Head of caudate nucleus (tissue), 42 donors: ENCODE measurements around the gene FUCA1.
"Not testable (repeated sequence)": the region's sequence is repeated elsewhere in the genome, so short reads cannot be mapped to it uniquely, and the experiment has no call there.

Experiments
- DNase-seq, 42 donors: peaks; one replicate each; pipeline versions ENCODE4 v3.0.0 to v3.0.0-alpha.2; 2020 to 2021; ENCODE audit warnings: mixed read lengths in 7 of 42
- intact Hi-C: fragments of 100-400 bp; cut with DNase I; formaldehyde crosslinking; loops from one replicate; pipeline ENCODE4 v1.15.0; 2022

Gene FUCA1

GRCh38 chr1:23848673-23849616 is 19.1 kb downstream of the FUCA1 start:
- peak in 21 of 42 donors; percentile 6 to 66 (median 30) for DNase-seq
- intact Hi-C loops = no loop called here

GRCh38 chr1:23847482-23848095 is 20.5 kb downstream of the FUCA1 start:
- intact Hi-C loops, DNase-seq: not testable (repeated sequence)

GRCh38 chr1:23845163-23845562 is 22.9 kb downstream of the FUCA1 start:
- intact Hi-C loops = no loop called here
- no peak for DNase-seq

GRCh38 chr1:23843644-23844043 is 24.4 kb downstream of the FUCA1 start:
- intact Hi-C loops = no loop called here
- DNase-seq = no peak

GRCh38 chr1:23838401-23838866 is 29.7 kb downstream of the FUCA1 start:
- peak in 40 of 42 donors; percentile 19 to 80 (median 60) for DNase-seq

GRCh38 chr1:23837908-23838307 is 30.2 kb downstream of the FUCA1 start:
- intact Hi-C loops = no loop called here
- no peak for DNase-seq

More at GRCh38 chr1:23838401-23838866, 29.7 kb downstream of the FUCA1 start:
- intact Hi-C loops = no loop called here

GRCh38 chr1:23836037-23836436 is 32.1 kb downstream of the FUCA1 start:
- DNase-seq = no peak
- intact Hi-C loops = no loop called here

- DNase-seq, intact Hi-C loops: not testable (repeated sequence)
Measured at GRCh38 chr1:23834156-23834555, 33.9 kb downstream of the FUCA1 start.

- no peak for DNase-seq
- intact Hi-C loops = loop anchor here (5.0 kb wide), 1 partner anchor 40 kb away; the partner anchor contains the start of gene FUCA1
Measured at GRCh38 chr1:23827717-23828116, 40.4 kb downstream of the FUCA1 start.

- DNase-seq = not testable (repeated sequence)
Measured at GRCh38 chr1:23826590-23826989, 41.5 kb downstream of the FUCA1 start.

GRCh38 chr1:23825762-23826522 is 42.1 kb downstream of the FUCA1 start:
- intact Hi-C loops = loop anchor here (5.0 kb wide), 1 partner anchor 41 kb away; the partner anchor contains the start of gene FUCA1
- DNase-seq = peak in 2 of 42 donors; percentile 12 to 20

More at GRCh38 chr1:23826590-23826989, 41.5 kb downstream of the FUCA1 start:
- intact Hi-C loops = loop anchor here (5.0 kb wide), 1 partner anchor 41 kb away; the partner anchor contains the start of gene FUCA1

GRCh38 chr1:23825076-23825761 is 42.9 kb downstream of the FUCA1 start, which contains the start of gene HMGCL:
TSS of gene HMGCL (minus strand) at chr1:23825429. CDS start at chr1:23825415, 14 bp downstream.
- peak; percentile 83 to 97 (median 93) for DNase-seq
- intact Hi-C loops = loop anchor here (5.0 kb wide), 1 partner anchor 42 kb away; the partner anchor contains the start of gene FUCA1

GRCh38 chr1:23824711-23825075 is 43.4 kb downstream of the FUCA1 start:
- peak in 2 of 42 donors; percentile 4 to 18 for DNase-seq
- intact Hi-C loops = loop anchor here (5.0 kb wide), 1 partner anchor 43 kb away; the partner anchor contains the start of gene FUCA1

- intact Hi-C loops = no loop called here
- no peak for DNase-seq
Measured at GRCh38 chr1:23823767-23824166, 44.3 kb downstream of the FUCA1 start.

GRCh38 chr1:23817633-23818032 is 50.5 kb downstream of the FUCA1 start:
- intact Hi-C loops = no loop called here
- no peak for DNase-seq

GRCh38 chr1:23816906-23817305 is 51.2 kb downstream of the FUCA1 start:
- no peak for DNase-seq
- intact Hi-C loops = no loop called here

GRCh38 chr1:23816361-23816760 is 51.7 kb downstream of the FUCA1 start:
- DNase-seq = no peak
- intact Hi-C loops = no loop called here

- intact Hi-C loops = no loop called here
- no peak for DNase-seq
Measured at GRCh38 chr1:23814016-23814415, 54.1 kb downstream of the FUCA1 start.
